Esophagus muscularis mucosa (tissue), 4 donors: ENCODE measurements around the gene TRAF3. TPM values are rescaled to one million over a fixed set of nuclear protein-coding genes. Genes with fewer than 3 reads are reported as not detected.

Experiments used
- DNase-seq: peaks from one replicate; pipeline ENCODE4 v3.0.0-alpha.2; 2017; ENCODE audit errors: extremely low spot score
- H3K27ac ChIP-seq, 4 donors: fragments of 200-600 bp; sonication (generic); replicated peaks in 1 of 4; 1 replicate in 3 of 4; 2 replicates in 1 of 4; pipeline ENCODE4 v1.5.1; 2016 to 2019; ENCODE audit warnings: mild to moderate bottlenecking in 1 of 4
- H3K27me3 ChIP-seq, 4 donors: fragments of 200-600 bp; sonication (generic); one replicate each; pipeline versions ENCODE4 v1.5.1 to v1.6.0; 2016 to 2019
- H3K36me3 ChIP-seq, 4 donors: fragments of 200-600 bp; sonication (generic); one replicate each; pipeline ENCODE4 v1.5.1; 2016 to 2019
- H3K4me1 ChIP-seq, 4 donors: fragments of 200-600 bp; sonication (generic); one replicate each; pipeline ENCODE4 v1.5.1; 2016 to 2019
- H3K4me3 ChIP-seq, 4 donors: fragments of 200-600 bp; sonication (generic); 1 replicate in 2 of 4; 2 replicates in 2 of 4; pipeline ENCODE4 v1.5.1; 2016 to 2019; ENCODE audit warnings: mild to moderate bottlenecking in 4 of 4, moderate library complexity in 1 of 4
- H3K9me3 ChIP-seq, 4 donors: fragments of 200-600 bp; sonication (generic); 1 replicate in 3 of 4; 2 replicates in 1 of 4; pipeline ENCODE4 v1.5.1; 2016 to 2019
- EP300 ChIP-seq: sonication (generic); formaldehyde crosslinking; IDR thresholded peaks from one replicate; pipeline ENCODE4 v1.6.1; 2017; ENCODE audit warnings: antibody characterized with exemption
- POLR2A ChIP-seq: fragments of 450-650 bp; IDR thresholded peaks from one replicate; pipeline ENCODE4 v1.6.1; 2017; ENCODE audit warnings: antibody characterized with exemption, moderate library complexity, mild to moderate bottlenecking, low read depth
- POLR2AphosphoS5 ChIP-seq, 2 donors: sonication (generic); formaldehyde crosslinking; IDR thresholded peaks; one replicate each; pipeline ENCODE4 v1.6.1; 2017; ENCODE audit warnings: antibody characterized with exemption in 2 of 2
- WGBS: methylation state at CpG from one replicate; pipeline ENCODE4 v1.1.5; 2018; 5-methylcytosine and 5-hydroxymethylcytosine counted together
- intact Hi-C: fragments of 100-400 bp; cut with DNase I; formaldehyde crosslinking; loops from one replicate; pipeline ENCODE4 v1.15.1; 2023
- total RNA-seq, 4 donors: library from RNA; depleted of rRNA; stranded (reverse); fragments of >200 nt; gene quantifications; one replicate each; pipeline versions ENCODE4 v1.1.0 to v1.2.1, GENCODE V29; 2016
- TF ChIP-seq, protein P1 (sequence below), 3 experiments: fragments of 200-600 bp in 2 of 3; fragments of 450-650 bp in 1 of 3; sonication (generic) in 2 of 3; IDR thresholded peaks; one replicate each; pipeline ENCODE4 v1.5.1; 2017 to 2019; ENCODE audit warnings: antibody characterized with exemption in 3 of 3, mild to moderate bottlenecking in 2 of 3, moderate library complexity in 1 of 3

TRAF3 gene
- total RNA-seq, 4 donors from 2014 or later: 9.6 to 19.1 (median 17.5) TPM

- no peak overlapping the region for H3K27ac ChIP-seq
- TF ChIP-seq EP300: no peak
- TF ChIP-seq POLR2AphosphoS5 (IDR thresholded peaks at IDR 0.05): no peak
- TF ChIP-seq, protein P1, sequence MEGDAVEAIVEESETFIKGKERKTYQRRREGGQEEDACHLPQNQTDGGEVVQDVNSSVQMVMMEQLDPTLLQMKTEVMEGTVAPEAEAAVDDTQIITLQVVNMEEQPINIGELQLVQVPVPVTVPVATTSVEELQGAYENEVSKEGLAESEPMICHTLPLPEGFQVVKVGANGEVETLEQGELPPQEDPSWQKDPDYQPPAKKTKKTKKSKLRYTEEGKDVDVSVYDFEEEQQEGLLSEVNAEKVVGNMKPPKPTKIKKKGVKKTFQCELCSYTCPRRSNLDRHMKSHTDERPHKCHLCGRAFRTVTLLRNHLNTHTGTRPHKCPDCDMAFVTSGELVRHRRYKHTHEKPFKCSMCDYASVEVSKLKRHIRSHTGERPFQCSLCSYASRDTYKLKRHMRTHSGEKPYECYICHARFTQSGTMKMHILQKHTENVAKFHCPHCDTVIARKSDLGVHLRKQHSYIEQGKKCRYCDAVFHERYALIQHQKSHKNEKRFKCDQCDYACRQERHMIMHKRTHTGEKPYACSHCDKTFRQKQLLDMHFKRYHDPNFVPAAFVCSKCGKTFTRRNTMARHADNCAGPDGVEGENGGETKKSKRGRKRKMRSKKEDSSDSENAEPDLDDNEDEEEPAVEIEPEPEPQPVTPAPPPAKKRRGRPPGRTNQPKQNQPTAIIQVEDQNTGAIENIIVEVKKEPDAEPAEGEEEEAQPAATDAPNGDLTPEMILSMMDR (IDR thresholded peaks at IDR 0.05): no peak
- no peak for TF ChIP-seq POLR2A
- peaks cover 0 to 22% (median 10%) of the 10 kb centered on the region in 4 donors for H3K36me3 ChIP-seq
- H3K4me1 ChIP-seq: peaks cover 0 to 7% (median 0%) of the 10 kb centered on the region in 4 donors
- H3K9me3 ChIP-seq: peaks cover 0 to 4% (median 0%) of the 10 kb centered on the region in 4 donors
- 92% methylated on average over 9 of the region's 9 CpGs for WGBS
- no peaks in the 10 kb centered on the region for H3K27me3 ChIP-seq
- no peak overlapping the region for H3K4me3 ChIP-seq
- DNase-seq: no peak
- intact Hi-C loops: no loop called here
These were observed 89.9 kb downstream of the TRAF3 start for GRCh38 chr14:102866982-102867761.

DNA sequence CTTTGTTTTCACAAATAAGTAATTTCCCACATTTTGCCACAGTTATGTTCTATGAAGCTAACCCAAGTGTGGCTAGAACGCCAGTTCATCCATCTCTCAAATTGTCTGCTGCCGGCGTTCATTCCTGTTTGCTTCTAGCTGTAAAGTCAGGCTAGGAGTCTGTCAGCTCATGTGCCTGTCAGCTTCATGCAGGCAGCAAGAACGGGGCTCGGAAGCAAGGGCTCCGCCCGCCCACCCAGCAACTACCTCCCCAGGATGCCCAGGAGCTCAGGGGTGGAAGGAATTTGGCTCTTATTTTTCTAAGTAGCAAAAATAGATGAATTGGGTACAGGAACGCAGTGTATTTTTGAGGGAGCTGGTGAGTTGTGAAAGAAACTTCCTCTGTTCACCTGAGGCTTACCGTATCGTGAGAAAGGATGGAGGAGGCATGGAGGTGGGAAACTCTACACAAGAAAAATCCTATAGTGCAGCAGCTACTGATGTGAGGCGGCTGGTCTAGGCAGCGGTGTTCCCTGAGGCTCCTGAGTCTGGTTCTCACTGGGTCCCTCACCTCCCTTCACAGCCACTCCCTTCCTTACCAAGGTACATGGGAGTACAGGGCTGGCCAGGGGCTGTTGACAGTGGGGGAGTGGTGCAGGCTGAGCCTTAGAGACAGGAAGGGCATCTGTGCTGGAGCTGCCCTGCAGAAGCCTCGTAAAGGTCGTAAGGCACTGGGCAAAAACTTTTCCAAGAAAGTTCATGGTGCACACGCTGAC, 90.8 kb downstream of the TRAF3 start:
- Histone ChIP-seq H3K27me3 (no peaks in the 10 kb centered on the region), H3K27ac (no peak overlapping the region), H3K9me3 (no peaks in the 10 kb centered on the region), H3K4me3 (no peak overlapping the region), H3K36me3 (peaks cover 0 to 30% (median 13%) of the 10 kb centered on the region in 4 donors), H3K4me1 (peaks cover 0 to 7% (median 0%) of the 10 kb centered on the region in 4 donors)
- WGBS: 94% methylated on average over 14 of the region's 15 CpGs
- no peak for TF ChIP-seq POLR2AphosphoS5 (IDR thresholded peaks at IDR 0.05)
- no peak for DNase-seq
- intact Hi-C loops: no loop called here

DNA sequence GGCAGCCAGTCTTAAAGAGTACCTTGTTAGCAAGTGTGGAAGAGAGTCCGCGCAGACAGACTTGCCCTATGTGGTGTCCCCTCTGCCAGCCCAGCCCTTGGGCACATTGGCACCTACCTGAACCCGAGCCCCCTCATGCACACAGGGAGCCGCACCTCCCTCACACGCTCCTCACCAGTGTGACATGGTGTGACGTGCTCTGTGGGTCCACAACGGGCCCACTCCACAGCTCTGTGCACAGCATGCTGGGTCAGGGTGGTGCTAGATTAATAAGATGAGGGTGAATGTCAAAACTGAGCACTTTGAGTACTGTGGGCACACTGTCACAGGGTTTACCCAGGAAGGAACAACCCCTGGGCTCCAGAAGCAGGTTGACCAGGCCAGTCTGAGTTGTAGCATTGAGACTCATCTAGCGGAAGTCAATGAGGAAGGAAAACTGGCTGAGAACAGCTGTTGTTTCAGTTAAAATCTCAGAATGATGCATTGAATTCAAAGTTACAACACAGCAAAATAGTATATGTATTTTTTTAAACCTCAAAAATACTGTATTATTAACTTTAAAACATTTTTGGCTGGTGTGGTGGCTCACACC, 91.8 kb downstream of the TRAF3 start:
- intact Hi-C loops: no loop called here
- Histone ChIP-seq H3K27me3 (no peaks in the 10 kb centered on the region), H3K4me1 (no peaks in the 10 kb centered on the region), H3K4me3 (no peak overlapping the region), H3K9me3 (no peaks in the 10 kb centered on the region), H3K36me3 (peaks cover 0 to 40% (median 14%) of the 10 kb centered on the region in 4 donors), H3K27ac (no peak overlapping the region)
- WGBS: 94% methylated on average over 8 of the region's 8 CpGs
- DNase-seq: no peak
- TF ChIP-seq POLR2A: no peak
- TF ChIP-seq EP300: no peak
- TF ChIP-seq POLR2AphosphoS5 (IDR thresholded peaks at IDR 0.05): no peak
- TF ChIP-seq, protein P1 (IDR thresholded peaks at IDR 0.05): no peak

DNA sequence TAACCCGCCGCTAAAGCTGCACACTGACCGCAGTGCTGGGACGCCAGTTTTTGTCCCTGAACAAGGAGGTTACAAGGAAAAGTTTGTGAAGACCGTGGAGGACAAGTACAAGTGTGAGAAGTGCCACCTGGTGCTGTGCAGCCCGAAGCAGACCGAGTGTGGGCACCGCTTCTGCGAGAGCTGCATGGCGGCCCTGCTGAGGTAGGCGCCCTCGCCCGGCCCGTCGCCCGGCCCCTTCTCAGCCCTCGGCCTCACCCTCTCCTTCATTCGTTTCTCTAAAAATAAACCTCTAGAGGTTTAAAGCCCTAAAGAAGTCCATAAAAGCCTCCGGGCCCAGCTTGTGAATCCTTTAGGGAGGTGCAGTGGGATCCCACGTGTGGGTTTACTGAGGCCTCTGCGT, 93.0 kb downstream of the TRAF3 start:
- WGBS: 98% methylated on average over 21 of the region's 21 CpGs
- H3K9me3 ChIP-seq: no peaks in the 10 kb centered on the region
- intact Hi-C loops: no loop called here

More for the DNA sequence above, 93.0 kb downstream of the TRAF3 start:
- Histone ChIP-seq H3K36me3 (peaks cover 0 to 44% (median 15%) of the 10 kb centered on the region in 4 donors), H3K4me3 (no peak overlapping the region), H3K27me3 (no peaks in the 10 kb centered on the region), H3K27ac (no peak overlapping the region), H3K4me1 (no peaks in the 10 kb centered on the region)
- no peak for DNase-seq
- TF ChIP-seq POLR2AphosphoS5 (IDR thresholded peaks at IDR 0.05) (no peak), EP300 (no peak), POLR2A (no peak)
- TF ChIP-seq, protein P1 (IDR thresholded peaks at IDR 0.05): no peak
